ENCODE results near the gene MAEA.

MAEA gene

GRCh38 chr4:1271686-1272085 is 18.0 kb upstream of the MAEA start:
- ChIA-PET POLR2A (no interaction called here), CTCF (interaction anchor here (11.3 kb wide), 1 partner anchor 142 kb away, joined by 145 read pairs; no protein-coding TSS in a partner anchor)
- DNase-seq (ENCODE audit: low read depth, low spot score), result no peak
- TF ChIP-seq, protein P1, sequence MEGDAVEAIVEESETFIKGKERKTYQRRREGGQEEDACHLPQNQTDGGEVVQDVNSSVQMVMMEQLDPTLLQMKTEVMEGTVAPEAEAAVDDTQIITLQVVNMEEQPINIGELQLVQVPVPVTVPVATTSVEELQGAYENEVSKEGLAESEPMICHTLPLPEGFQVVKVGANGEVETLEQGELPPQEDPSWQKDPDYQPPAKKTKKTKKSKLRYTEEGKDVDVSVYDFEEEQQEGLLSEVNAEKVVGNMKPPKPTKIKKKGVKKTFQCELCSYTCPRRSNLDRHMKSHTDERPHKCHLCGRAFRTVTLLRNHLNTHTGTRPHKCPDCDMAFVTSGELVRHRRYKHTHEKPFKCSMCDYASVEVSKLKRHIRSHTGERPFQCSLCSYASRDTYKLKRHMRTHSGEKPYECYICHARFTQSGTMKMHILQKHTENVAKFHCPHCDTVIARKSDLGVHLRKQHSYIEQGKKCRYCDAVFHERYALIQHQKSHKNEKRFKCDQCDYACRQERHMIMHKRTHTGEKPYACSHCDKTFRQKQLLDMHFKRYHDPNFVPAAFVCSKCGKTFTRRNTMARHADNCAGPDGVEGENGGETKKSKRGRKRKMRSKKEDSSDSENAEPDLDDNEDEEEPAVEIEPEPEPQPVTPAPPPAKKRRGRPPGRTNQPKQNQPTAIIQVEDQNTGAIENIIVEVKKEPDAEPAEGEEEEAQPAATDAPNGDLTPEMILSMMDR (IDR thresholded peaks at IDR 0.05; ENCODE audit: insufficient read depth, low read length, missing control alignments), result no peak
- H3K4me3 ChIP-seq (ENCODE audit: low read depth, low read length), result no peak overlapping the region

- no peak overlapping the region for H3K4me3 ChIP-seq (ENCODE audit: low read depth, low read length)
- ChIA-PET CTCF (no interaction called here), POLR2A (no interaction called here)
- TF ChIP-seq, protein P1 (IDR thresholded peaks at IDR 0.05; ENCODE audit: insufficient read depth, low read length, missing control alignments), result no peak
- no peak for DNase-seq (ENCODE audit: low read depth, low spot score)
Observed at GRCh38 chr4:1274871-1275270, 14.8 kb upstream of the MAEA start.

- ChIA-PET POLR2A (no interaction called here), CTCF (interaction anchor here (1.4 to 1.7 kb wide), 2 partner anchors 9 kb away, joined by 4 to 10 read pairs; no protein-coding TSS in a partner anchor)
- TF ChIP-seq, protein P1 (IDR thresholded peaks at IDR 0.05; ENCODE audit: insufficient read depth, low read length, missing control alignments), result no peak
- H3K4me3 ChIP-seq (ENCODE audit: low read depth, low read length), result no peak overlapping the region
- DNase-seq (ENCODE audit: low read depth, low spot score), result no peak
Observed at GRCh38 chr4:1276984-1277383, 12.7 kb upstream of the MAEA start.

- CTCF ChIA-PET, result interaction anchor here (1.0 to 1.9 kb wide), 4 partner anchors 8 to 147 kb away, joined by 3 to 10 read pairs (median 5); no protein-coding TSS in a partner anchor
- TF ChIP-seq, protein P1 (IDR thresholded peaks at IDR 0.05; ENCODE audit: insufficient read depth, low read length, missing control alignments), result no peak
- DNase-seq (ENCODE audit: low read depth, low spot score), result no peak
- POLR2A ChIA-PET, result no interaction called here
- no peak overlapping the region for H3K4me3 ChIP-seq (ENCODE audit: low read depth, low read length)
Observed at GRCh38 chr4:1277667-1278665, 11.7 kb upstream of the MAEA start.

- ChIA-PET POLR2A (no interaction called here), CTCF (interaction anchor here (0.6 to 1.9 kb wide), 2 partner anchors 20 to 148 kb away, joined by 3 to 6 read pairs; no protein-coding TSS in a partner anchor)
- TF ChIP-seq, protein P1 (IDR thresholded peaks at IDR 0.05; ENCODE audit: insufficient read depth, low read length, missing control alignments), result no peak
- DNase-seq (ENCODE audit: low read depth, low spot score), result no peak
- H3K4me3 ChIP-seq (ENCODE audit: low read depth, low read length), result no peak overlapping the region
Observed at GRCh38 chr4:1279253-1279652, 10.4 kb upstream of the MAEA start.

DNA sequence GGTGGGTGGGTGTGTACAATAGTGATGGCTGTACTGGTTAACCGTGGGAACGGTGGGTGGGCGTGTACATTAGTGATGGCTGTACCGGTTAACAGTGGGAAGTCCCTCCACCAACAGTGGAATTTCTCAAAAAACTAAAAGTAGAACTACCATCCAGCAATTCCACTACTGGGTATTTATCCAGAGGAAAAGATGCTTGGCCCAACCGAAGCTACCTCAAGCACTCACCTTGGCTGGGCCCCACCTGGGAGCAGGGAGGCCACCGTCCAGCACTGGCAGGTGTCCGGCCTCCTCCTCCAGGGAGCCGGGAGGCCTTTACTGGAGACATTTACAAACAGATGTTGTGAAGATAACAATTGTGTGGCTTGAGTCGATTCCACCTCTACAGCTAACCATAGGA is 6.0 kb upstream of the MAEA start:
- H3K4me3 ChIP-seq (ENCODE audit: low read depth, low read length), result no peak overlapping the region
- DNase-seq (ENCODE audit: low read depth, low spot score), result no peak
- TF ChIP-seq, protein P1 (IDR thresholded peaks at IDR 0.05; ENCODE audit: insufficient read depth, low read length, missing control alignments), result no peak
- POLR2A ChIA-PET, result no interaction called here
- CTCF ChIA-PET, result interaction anchor here (1.0 to 2.2 kb wide), 2 partner anchors 18 to 153 kb away, joined by 3 to 10 read pairs; no protein-coding TSS in a partner anchor

Data from AG04449 (cell line).